Glomerular visceral epithelial cell (primary cell): Measurements from ENCODE around the gene IL1RAPL1.
A peak's percentile ranks its signal among the peaks of the same experiment; 100 is the strongest.

Source experiments
- DNase-seq: peaks from one replicate; pipeline ENCODE4 v3.0.0-alpha.2; 2016; ENCODE audit errors: extremely low spot score

Gene IL1RAPL1

DNA sequence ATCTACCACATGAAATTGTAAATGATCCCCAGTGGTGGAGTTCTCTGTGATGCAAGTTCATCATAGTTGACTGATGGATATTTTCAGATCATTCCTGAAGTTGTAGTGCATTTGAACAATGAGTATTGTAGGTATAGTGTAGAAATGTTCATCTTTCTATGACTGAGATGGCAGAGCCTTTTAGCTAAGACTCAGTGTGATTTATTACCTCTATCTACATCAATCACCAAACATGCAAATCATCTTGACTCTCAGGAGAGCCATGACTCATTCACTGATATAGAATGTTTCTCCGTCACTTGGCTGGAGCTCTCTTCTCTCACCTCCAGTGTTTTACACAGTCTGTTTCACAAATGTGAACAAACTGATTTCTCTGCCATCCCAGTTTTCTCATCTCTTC, 392.6 kb downstream of the IL1RAPL1 start:
- DNase-seq, result no peak

DNA sequence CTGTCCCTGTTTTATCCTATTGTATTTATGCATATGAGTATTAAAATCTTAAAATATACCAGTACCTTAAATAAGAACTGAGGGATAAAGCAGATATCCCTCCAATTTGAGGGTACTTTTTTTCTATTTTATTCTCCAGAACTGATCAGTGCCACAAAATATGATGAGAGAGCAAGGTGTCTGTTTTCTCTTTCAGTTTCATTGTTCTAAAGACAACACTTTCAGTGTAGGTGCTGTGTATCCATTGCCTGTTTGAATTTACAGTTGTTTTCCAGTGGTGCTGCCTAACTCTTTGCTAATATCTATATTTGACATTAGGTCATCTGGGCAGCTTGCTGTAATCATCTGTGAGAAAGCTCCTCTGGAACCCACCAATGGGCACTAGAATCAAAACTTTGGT, 394.7 kb downstream of the IL1RAPL1 start:
- DNase-seq, result no peak

DNA sequence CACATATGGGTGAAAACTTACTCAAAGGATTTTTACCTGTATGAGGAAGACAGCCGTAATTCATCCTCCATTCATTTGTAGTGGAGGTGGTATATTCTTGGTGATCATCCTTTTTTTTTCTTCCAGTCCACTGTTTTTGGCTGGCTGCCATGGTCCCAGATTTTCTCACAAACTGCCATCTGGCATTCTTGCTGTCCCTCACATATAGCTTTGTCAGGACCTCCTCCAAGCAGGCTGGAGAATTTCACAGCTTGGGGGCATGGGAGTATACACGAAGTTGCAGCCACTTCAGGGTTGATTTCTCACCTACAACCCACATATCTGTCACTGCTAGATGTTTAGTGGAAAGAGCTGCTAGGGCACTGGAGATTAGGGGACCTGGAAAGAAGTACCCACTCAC, 401.0 kb downstream of the IL1RAPL1 start:
- DNase-seq, result no peak

DNA sequence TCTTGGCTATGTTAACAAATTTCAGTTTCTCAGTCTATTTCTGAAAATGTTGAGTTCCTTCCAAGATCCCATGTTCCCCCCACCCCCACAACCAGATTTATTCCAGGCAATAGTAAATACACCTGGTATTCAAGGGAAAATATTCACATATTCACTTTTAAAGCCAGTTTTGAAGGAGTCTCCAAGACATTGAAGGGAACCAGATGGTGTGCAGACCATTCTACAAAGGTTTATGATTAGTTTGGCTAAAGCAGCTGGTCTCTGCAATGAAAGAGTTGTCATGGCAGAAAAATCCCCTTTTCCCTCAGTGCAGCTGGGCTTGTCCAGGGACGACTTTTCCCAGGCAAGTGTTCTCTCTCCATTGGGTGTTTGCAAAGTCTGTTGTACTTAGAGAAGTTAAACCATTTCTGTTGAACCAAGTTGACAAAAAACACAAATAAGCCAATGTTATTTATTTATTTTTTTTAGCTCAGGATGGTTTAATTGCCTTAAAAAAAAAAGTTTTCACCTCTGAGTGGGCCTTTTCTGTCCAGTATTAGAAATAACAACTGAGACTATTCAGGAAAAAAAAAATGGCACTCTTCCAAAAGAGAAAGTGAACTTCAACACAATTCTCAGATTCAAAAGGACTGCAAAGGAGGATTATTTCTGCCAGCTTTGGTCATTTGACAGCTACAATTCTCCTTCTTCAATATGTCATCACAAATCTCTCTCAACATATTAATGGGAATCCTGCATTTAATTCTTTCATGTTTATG, 410.6 kb downstream of the IL1RAPL1 start:
- no peak for DNase-seq

DNA sequence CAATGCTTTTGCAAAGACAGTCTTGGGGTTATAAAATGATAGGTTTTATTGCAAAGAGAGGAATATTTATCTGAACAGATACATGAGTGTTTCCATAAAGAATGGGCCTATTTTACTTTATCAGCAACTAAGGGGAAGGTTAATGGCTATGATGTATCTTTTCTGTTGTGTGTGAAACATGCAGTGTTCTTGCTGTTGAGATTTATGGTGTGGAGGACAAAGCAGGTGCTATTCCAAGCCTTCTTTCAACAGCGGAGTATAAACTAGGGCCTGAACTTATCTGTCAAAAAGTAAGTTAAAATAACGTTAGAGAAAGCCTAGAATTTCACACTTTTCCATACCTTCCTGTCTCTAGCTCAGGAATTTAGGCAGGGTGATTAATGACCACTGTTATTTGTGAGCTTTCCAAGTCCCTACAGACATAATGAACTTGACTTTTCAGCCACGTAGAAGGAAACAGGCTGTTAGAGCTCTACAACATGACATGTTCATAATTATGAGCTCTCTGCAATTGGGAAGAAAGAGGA, 411.4 kb downstream of the IL1RAPL1 start:
- DNase-seq, result no peak

DNA sequence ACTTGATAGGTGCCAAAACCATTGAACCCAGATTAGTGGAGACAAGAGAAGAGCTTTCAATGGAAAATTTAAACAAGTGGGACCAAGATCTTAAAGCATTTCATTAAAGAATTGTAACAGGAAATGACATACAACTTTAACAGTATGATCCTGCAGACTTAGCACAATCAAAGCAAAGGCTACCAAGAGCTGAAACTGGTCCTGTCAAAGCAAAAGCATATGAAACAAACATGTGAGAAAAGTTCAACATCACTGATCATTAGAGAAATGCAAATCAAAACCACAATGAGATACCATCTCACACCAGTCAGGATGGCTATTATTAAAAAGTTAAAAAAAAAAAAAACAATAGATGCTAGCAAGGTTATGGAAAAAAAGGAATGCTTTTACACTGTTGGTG, 425.6 kb downstream of the IL1RAPL1 start:
- DNase-seq, result no peak

DNA sequence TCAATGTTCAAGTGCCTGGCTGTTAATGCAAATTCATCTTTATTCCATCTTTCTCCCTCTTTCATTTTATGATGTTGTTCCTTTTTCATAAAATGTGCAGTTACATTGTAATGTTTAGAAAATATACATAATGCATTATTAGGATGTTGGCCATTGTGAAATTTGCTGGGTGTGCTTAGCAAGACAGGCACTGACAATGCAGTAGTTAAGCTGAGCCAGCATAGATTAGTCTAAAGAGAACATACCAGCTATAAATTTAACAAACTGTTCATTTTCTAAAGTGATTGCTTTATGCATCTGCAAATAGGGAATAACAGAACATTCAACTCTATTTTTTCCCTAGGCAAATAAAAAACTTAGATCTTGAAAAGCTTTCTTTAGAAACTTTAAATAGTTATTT, 436.0 kb downstream of the IL1RAPL1 start:
- no peak for DNase-seq

DNA sequence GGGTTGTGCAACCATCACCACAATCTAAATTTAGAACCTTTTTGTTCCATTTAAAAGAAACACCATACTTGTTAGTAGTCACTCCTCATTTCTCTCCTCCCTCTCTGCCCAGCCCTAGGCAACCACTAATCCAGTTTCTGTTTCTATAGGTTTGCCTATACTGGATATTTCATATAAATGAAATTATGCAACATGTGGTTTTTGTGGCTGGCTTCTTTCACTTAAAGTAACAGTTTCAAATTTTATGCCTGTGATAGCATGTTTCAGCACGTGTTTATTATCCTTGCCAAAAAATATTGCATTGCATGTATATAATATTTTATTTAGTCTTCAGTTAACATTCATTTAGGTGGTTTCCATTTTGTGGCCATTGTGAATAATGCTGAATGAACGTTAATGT, 437.6 kb downstream of the IL1RAPL1 start:
- DNase-seq, result no peak

DNA sequence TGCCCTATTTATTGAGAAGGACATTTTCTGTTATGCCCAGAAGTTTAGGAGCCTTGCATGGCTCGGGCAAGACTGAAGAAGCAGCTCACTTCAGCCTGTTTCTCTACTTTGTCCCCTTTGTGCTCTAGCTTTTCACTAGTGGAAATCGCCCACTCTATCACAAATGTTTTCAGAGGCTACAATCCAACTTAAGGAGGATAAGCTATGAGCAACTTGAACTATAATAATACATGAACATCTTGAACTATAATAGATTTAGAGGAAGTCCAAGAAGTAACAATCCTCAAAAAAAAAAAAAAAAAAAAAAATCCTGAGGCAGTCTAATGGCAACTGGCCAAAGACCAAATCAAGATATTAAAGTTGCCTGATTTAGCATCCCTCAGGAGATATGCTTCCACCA, 452.3 kb downstream of the IL1RAPL1 start:
- no peak for DNase-seq

DNA sequence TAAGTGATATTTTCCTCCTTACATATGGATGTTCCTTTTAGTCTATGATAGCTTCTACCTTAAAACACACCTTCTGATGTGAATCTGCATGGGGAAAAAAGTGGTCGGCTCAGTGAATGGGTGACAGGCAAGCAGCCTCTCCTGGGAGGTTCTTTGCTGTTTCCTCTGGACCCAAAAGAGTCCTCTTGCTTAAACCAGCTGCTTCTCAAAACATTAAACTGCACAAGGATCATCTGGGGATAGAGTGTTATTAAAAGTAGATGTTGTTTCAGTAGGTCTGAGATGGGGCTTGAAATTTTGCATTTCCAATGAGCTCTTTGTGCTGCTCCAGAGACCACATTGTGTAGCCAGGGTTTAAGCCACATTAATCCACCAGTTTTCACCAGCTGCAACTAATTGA, 452.9 kb downstream of the IL1RAPL1 start:
- DNase-seq, result no peak

DNA sequence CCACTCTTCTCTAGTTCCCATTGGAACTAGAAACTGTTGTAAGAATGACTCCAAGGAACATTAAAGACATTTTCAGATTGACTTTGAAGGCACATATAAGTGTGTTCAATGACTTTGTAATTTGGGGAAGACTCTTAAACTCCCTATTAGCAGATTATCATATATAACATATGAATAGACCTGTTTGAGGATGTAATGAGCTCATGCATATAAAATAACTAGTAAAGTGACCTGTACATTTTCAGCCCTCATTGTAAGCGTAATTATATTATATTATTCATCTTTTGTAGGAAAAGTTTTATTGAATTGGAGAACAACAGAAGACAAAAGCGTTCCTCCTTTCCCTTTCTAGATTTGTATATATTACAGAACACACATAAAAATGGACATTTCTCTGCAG, 455.1 kb downstream of the IL1RAPL1 start:
- no peak for DNase-seq

DNA sequence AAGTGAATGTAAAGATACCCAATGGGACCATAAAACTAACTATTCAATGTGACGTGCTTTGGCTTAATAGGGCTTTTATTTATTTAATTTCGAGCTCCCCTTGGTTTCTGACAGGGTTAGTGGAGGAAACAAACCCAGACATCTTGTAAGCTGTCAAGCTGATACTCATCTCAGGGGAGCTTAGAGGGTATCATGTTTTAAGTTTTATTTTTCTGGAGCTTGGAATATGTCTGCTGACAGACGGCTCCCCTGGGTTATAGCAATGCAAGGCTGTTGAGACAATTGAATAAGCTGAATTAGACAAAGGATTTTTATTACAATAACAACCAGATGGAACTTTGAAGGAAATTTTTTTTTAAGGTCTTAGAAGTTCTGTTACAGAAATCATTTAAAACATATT, 456.5 kb downstream of the IL1RAPL1 start:
- DNase-seq, result no peak

DNA sequence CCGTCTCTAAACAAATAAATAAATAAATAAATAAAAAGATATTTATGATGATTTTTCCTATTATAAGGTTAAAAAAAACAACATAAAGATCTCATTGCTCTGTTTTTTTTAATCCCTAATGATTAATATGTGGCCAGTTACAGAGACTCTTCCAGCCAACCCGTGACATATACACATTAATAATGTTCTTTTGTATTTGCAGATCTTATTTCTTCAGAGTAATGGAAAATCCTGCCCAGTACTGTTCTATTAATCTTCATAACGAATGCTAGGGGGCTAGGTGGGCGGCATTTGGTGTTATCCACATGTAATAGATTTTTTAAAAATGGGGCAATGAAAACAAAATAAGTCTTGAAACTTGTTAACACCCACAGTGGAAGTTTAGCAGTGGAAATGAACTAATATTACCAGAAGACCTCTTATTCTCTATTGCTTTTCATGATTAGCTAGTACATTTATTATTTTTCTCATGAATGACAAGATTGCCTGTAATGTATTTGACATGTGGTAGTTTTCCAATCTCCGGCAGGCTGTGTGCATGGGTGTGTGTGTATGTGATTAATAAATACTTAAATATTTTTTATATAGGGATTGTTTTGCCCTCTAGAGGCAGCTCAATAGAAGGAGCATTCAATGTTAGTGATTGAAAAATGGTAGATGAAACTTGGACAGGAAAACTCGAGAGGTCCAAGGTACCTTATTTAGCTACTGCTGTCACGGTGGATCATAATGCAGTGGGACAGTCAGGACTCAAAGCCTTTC, 457.4 kb downstream of the IL1RAPL1 start:
- peak; percentile 0 for DNase-seq

DNA sequence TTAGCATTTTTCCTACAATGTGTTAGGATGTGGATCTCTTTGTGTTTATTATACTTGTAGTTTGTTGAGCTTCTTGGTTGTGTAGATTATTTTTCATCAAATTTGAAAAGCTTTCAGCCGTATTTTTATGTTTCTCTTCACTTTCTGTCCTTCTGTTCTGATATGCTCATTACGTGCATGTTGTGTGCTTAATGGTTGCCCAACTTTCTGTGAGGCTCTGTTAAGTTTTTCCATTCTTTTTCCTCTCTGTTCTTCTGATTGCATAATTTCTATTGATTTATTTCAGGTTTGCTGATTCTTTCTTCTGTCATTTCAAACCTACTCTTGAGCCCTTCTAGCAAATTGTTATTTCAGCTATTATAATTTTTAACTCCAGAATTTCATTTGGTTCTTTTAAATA, 478.2 kb downstream of the IL1RAPL1 start:
- DNase-seq, result no peak

DNA sequence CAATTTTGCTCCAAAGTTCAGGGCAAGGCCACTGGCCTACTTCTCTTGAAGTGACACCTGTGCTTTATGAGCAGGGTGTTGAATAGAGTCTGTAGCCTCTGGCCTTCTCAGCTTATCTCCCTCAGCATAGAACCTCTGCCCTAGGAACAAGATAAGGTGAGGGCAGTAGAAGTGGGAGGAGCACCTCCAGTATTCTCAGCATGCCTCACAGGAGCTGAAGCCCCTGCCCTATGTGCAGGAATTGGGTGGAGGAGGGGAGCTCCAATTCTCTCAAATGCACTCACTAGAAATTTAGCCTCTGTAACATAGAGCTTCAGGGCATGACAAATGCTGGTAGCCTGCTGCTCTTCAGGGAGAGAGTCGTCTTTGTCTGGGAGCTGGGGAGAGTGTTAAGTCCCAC, 479.3 kb downstream of the IL1RAPL1 start:
- no peak for DNase-seq

DNA sequence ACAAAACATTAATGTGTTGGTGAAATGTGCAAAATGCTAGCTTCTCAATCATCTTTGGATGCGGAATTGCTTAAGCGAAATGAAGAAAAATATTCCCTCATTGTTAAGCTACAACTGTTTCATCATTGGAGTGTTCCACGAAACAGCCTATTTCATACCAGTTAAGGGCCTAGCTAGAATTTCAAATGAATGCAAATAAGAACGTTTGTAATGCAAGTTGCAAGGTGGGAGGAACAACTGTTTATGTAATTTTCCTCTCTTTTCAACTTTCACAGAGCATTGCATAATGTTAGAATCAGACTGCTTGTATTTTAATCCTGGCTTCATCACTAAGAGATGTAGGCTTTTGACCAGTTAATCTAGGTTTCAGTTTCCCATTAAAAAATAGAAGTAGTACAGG, 480.1 kb downstream of the IL1RAPL1 start:
- no peak for DNase-seq

DNA sequence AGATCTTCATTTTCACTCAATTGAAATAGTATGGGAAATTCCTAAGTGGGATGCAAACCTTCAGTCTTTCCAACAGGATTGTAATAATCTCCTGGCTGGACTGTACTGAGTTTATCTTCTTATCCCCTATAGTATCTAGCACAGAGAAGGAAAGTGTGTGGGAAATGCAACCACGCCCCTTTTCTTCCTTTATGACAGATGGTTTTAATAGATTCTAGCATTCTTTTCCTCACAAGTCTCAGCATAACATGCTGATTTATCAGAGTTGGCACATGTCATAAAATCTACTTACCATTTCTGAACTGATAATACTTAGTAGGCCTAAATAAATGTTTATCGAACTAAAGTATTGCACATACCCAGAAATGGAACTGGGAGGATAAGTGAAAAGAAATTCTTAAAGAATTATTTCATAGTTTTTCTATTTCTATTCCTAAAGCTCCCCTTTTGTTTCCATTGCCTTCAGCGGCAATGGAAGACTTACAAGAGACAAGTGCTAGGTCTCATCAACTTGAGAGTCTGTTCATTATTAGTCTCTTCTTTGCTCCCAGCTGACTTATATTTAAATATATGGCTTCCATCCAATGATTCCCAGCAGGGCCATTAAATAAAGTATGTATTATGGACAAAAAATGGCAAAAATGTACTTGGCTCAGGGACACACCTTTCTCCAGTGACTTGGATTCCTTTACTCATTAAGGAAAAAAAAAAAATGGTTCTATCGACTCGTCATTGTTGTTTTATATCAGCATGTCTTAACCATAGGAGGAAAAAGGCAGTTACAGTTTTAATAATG, 484.5 kb downstream of the IL1RAPL1 start:
- no peak for DNase-seq

DNA sequence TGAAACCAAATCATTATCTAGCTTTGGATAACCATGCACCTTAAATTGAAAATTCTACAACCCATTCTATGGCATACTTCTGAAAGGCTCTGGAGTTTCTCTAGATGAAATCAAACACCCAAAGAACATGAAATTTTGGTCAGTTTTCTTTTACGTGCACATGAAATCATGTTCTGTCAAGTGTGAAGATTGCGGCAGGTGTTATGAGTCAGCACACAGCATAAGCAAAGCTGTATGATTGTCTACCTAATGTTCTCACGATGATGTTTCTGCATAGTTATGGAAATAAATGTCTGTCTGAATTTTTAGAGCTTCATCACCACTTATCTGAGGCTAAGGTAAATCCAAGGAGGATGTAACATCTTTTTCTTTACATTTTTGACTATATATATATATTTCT, 495.3 kb downstream of the IL1RAPL1 start:
- peak; percentile 14 for DNase-seq

DNA sequence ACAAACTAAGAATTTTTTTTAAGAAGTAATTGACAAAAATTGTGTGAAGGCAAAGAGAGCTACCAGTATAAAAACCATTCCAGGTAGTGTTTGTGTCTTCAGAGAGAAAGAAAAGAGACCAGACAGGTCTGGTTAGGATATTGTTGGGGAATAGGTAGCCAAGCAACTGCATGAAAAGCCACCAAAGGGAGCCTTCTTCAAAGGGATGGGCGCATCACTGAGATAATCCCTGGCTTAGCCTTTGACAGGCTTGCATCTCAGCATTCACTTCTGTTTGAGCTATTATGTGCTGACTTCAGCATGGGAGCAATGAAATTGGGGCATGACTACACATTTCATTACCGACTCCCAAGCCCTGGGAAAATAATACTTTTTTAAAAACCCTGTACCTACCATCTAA, 496.6 kb downstream of the IL1RAPL1 start:
- no peak for DNase-seq

DNA sequence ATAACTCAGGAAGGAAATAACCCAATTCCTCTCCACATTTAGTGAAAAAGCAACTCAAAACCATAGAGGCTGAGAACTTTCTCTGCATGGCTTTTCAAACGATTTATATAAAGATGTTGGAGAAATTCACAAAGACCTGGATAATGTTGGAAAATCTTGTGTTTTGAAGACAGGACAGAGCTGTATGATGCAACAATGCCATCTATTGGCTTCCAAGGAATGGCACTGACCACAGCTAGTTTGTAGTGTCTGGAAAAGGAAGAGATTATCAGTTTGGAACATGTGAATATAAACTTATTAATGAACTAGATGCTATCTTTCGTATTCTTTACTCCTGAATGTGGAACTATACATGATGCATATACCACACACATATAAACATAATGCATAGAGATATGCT, 503.6 kb downstream of the IL1RAPL1 start:
- DNase-seq, result peak; percentile 5

DNA sequence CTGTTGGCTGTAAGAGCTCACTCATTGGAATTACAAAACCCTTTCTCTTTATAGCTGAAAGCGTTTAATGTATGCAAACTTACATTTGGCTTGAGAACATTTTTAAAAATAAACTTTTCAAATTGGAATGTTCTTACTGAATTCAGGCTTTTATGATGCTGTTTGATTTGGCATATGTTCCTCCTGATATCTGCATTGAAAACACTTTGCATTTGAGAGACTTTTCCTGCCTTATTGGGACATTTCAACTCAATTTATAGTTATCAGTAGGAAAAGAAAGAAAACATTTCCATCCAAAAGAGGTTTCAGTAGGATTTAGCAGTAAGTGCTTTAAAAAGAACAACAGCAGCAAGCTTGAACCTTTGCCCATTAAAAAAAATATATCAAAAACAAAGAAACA, 520.0 kb downstream of the IL1RAPL1 start:
- no peak for DNase-seq

DNA sequence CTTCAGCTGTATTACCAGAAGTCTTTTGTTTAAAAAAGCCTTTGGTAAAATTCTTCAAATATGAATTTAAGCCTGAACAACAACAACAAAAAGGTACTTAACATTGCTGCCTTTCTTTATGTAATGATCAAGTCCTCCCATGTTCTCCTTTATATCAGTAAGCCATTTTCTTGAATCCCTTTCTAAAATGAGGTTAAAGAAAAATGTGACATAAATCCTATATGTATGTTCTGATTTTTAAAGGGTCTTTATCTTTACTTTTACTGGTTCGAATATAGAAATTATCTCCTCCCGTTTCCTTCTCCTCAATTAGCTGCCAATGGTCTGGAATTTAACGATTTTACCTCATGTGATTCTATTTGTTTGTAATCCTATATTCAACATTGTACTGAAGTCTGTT, 522.8 kb downstream of the IL1RAPL1 start:
- DNase-seq, result no peak
